ENCODE measurements around the gene KHNYN.
"Not testable (repeated sequence)": the region's sequence is repeated elsewhere in the genome, so short reads cannot be mapped to it uniquely, and the experiment has no call there.

The KHNYN gene

GRCh38 chr14:24481622-24482324, 52.0 kb downstream of the KHNYN start:
- peak; percentile 27 for DNase-seq

GRCh38 chr14:24482699-24483303, 53.0 kb downstream of the KHNYN start:
- not testable (repeated sequence) for DNase-seq

GRCh38 chr14:24483604-24484252, 54.0 kb downstream of the KHNYN start:
- no peak for DNase-seq
